Right atrium auricular region (tissue), 2 donors: ENCODE measurements around the gene CACNA1C. TPM values are rescaled to one million over a fixed set of nuclear protein-coding genes. Genes with fewer than 3 reads are reported as not detected.

Experiments
- DNase-seq: peaks from one replicate; pipeline ENCODE4 v3.0.0-alpha.2; 2019; ENCODE audit warnings: low spot score
- H3K27ac ChIP-seq, 2 donors: fragments of 200-600 bp; sonication (generic); 1 replicate in 1 of 2; 2 replicates in 1 of 2; pipeline ENCODE4 v1.5.1; 2016 to 2019
- H3K27me3 ChIP-seq, 2 donors: fragments of 200-600 bp; sonication (generic); one replicate each; pipeline versions ENCODE4 v1.5.1 to v1.6.0; 2017 to 2019
- H3K36me3 ChIP-seq: fragments of 200-600 bp; sonication (generic); one replicate; pipeline ENCODE4 v1.5.1; 2016
- H3K4me1 ChIP-seq, 2 donors: fragments of 200-600 bp; sonication (generic); one replicate each; pipeline versions ENCODE4 v1.5.1 to v1.6.0; 2017 to 2019
- H3K4me3 ChIP-seq, 2 donors: fragments of 200-600 bp; sonication (generic); 1 replicate in 1 of 2; 2 replicates in 1 of 2; pipeline ENCODE4 v1.5.1; 2017 to 2019; ENCODE audit warnings: mild to moderate bottlenecking in 1 of 2, moderate library complexity in 1 of 2
- H3K9me3 ChIP-seq, 2 donors: fragments of 200-600 bp; sonication (generic); one replicate each; pipeline ENCODE4 v1.5.1; 2019
- CTCF ChIP-seq, 2 donors: fragments of 200-600 bp; sonication (generic); IDR thresholded peaks; one replicate each; pipeline ENCODE4 v1.5.1; 2019; ENCODE audit warnings: antibody characterized with exemption in 2 of 2
- total RNA-seq, 2 donors: library from RNA; depleted of rRNA; stranded (reverse); fragments of >200 nt; gene quantifications; one replicate each; pipeline ENCODE4 v1.1.0, GENCODE V29; 2016

CACNA1C gene
- total RNA-seq, 2 donors from 2014 or later: 83.1 to 93.6 TPM

GRCh38 chr12:2405039-2405438 lies 352.3 kb downstream of the CACNA1C start:
- DNase-seq: no peak
- Histone ChIP-seq H3K4me3 (no peak overlapping the region), H3K36me3 (peaks cover 6% of the 10 kb centered on the region), H3K4me1 (peaks cover 0 to 10% of the 10 kb centered on the region in 2 donors), H3K9me3 (no peaks in the 10 kb centered on the region), H3K27ac (no peak overlapping the region), H3K27me3 (no peaks in the 10 kb centered on the region)
- TF ChIP-seq CTCF (IDR thresholded peaks at IDR 0.05): no peak

GRCh38 chr12:2406903-2407302 lies 354.1 kb downstream of the CACNA1C start:
- Histone ChIP-seq H3K9me3 (no peaks in the 10 kb centered on the region), H3K27me3 (no peaks in the 10 kb centered on the region), H3K4me3 (no peak overlapping the region), H3K4me1 (peaks cover 0 to 18% of the 10 kb centered on the region in 2 donors), H3K36me3 (peaks cover 6% of the 10 kb centered on the region), H3K27ac (peak overlapping the region in 1 of 2 donors; percentile 76)
- TF ChIP-seq CTCF (IDR thresholded peaks at IDR 0.05): no peak
- no peak for DNase-seq

GRCh38 chr12:2408262-2408661 lies 355.5 kb downstream of the CACNA1C start:
- TF ChIP-seq CTCF (IDR thresholded peaks at IDR 0.05): no peak

GRCh38 chr12:2409656-2410265 lies 357.0 kb downstream of the CACNA1C start:
- no peak for TF ChIP-seq CTCF (IDR thresholded peaks at IDR 0.05)
- Histone ChIP-seq H3K27me3 (no peaks in the 10 kb centered on the region), H3K36me3 (no peaks in the 10 kb centered on the region), H3K27ac (no peak overlapping the region), H3K4me1 (peaks cover 0 to 17% of the 10 kb centered on the region in 2 donors), H3K4me3 (no peak overlapping the region), H3K9me3 (no peaks in the 10 kb centered on the region)
- DNase-seq: no peak

More at GRCh38 chr12:2408262-2408661, 355.5 kb downstream of the CACNA1C start:
- Histone ChIP-seq H3K4me1 (peaks cover 0 to 15% of the 10 kb centered on the region in 2 donors), H3K36me3 (peaks cover 5% of the 10 kb centered on the region), H3K4me3 (no peak overlapping the region), H3K27me3 (no peaks in the 10 kb centered on the region), H3K9me3 (no peaks in the 10 kb centered on the region), H3K27ac (no peak overlapping the region)
- no peak for DNase-seq

- no peaks in the 10 kb centered on the region for H3K36me3 ChIP-seq
- DNase-seq: no peak
- H3K4me3 ChIP-seq: no peak overlapping the region
- H3K9me3 ChIP-seq: no peaks in the 10 kb centered on the region
- H3K4me1 ChIP-seq: peaks cover 0 to 23% of the 10 kb centered on the region in 2 donors
- H3K27me3 ChIP-seq: no peaks in the 10 kb centered on the region
- no peak overlapping the region for H3K27ac ChIP-seq
- TF ChIP-seq CTCF (IDR thresholded peaks at IDR 0.05): no peak
These were observed 357.7 kb downstream of the CACNA1C start for GRCh38 chr12:2410496-2410895.

- peaks cover 0 to 23% of the 10 kb centered on the region in 2 donors for H3K4me1 ChIP-seq
- H3K27me3 ChIP-seq: no peaks in the 10 kb centered on the region
- H3K9me3 ChIP-seq: no peaks in the 10 kb centered on the region
- no peak overlapping the region for H3K4me3 ChIP-seq
- H3K36me3 ChIP-seq: no peaks in the 10 kb centered on the region
- DNase-seq: no peak
- TF ChIP-seq CTCF (IDR thresholded peaks at IDR 0.05): no peak
- H3K27ac ChIP-seq: peak overlapping the region in 1 of 2 donors; percentile 35
These were observed 358.2 kb downstream of the CACNA1C start for GRCh38 chr12:2411011-2411410.
